ENCODE data around the gene FAM177B. TPM values are rescaled to one million over a fixed set of nuclear protein-coding genes. Genes with fewer than 3 reads are reported as not detected.

FAM177B gene
- total and polyA plus RNA-seq, 4 donors = 0.09 to 0.17 TPM; not detected in 2

DNA sequence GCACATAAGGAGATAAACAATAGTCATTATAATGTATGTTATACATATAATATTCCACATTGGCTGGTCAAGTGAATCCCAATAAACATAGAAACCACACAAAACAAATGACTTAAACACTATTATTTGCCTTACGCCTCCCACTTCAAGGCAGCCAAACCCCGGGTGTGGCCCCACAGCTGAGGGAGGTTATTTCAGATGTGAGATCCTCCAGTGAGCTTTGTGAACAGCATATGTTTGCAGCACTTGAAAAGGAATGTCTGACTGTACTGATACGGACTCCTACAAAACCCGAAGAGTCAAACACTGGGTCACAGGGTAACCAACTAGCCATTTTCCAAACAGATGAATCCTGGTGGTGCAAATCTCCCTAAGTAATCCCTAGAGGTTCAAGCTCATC, 50.7 kb downstream of the FAM177B start:
- no peak for DNase-seq (ENCODE audit: low spot score)

More for the DNA sequence above, 50.7 kb downstream of the FAM177B start:
- WGBS = 92% methylated on average over 4 of the region's 4 CpGs
- H3K36me3 ChIP-seq (ENCODE audit: control insufficient read depth in 4 of 4, insufficient read depth in 3 of 4, low read depth in 1 of 4, low read length in 3 of 4) = no peaks in the 10 kb centered on the region
- H3K27me3 ChIP-seq (ENCODE audit: control insufficient read depth in 4 of 4, insufficient read depth in 4 of 4, low read length in 3 of 4) = no peaks in the 10 kb centered on the region
- no peak for TF ChIP-seq YY1 (IDR thresholded peaks at IDR 0.05)
- TF ChIP-seq SP1 (IDR thresholded peaks at IDR 0.05) = no peak
- no peak for TF ChIP-seq CTCF (IDR thresholded peaks at IDR 0.05; ENCODE audit: low read depth, low read length, missing input control)
- TF ChIP-seq JUND (IDR thresholded peaks at IDR 0.05) = no peak
- no peak for TF ChIP-seq HNF4A (conservative IDR thresholded peaks at IDR 0.05)
- TF ChIP-seq HNF4G (IDR thresholded peaks at IDR 0.05) = no peak
- TF ChIP-seq, protein P1, sequence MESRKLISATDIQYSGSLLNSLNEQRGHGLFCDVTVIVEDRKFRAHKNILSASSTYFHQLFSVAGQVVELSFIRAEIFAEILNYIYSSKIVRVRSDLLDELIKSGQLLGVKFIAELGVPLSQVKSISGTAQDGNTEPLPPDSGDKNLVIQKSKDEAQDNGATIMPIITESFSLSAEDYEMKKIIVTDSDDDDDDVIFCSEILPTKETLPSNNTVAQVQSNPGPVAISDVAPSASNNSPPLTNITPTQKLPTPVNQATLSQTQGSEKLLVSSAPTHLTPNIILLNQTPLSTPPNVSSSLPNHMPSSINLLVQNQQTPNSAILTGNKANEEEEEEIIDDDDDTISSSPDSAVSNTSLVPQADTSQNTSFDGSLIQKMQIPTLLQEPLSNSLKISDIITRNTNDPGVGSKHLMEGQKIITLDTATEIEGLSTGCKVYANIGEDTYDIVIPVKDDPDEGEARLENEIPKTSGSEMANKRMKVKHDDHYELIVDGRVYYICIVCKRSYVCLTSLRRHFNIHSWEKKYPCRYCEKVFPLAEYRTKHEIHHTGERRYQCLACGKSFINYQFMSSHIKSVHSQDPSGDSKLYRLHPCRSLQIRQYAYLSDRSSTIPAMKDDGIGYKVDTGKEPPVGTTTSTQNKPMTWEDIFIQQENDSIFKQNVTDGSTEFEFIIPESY (IDR thresholded peaks at IDR 0.05) = no peak
- TF ChIP-seq TAF1 (conservative IDR thresholded peaks at IDR 0.05) = no peak
- no peak for TF ChIP-seq RXRA (IDR thresholded peaks at IDR 0.05)
- no peak for TF ChIP-seq RAD21 (IDR thresholded peaks at IDR 0.05)
- TF ChIP-seq GABPA (IDR thresholded peaks at IDR 0.05 in 1 of 2, conservative IDR thresholded peaks at IDR 0.05 in 1 of 2) = no peak
- TF ChIP-seq, protein P2, sequence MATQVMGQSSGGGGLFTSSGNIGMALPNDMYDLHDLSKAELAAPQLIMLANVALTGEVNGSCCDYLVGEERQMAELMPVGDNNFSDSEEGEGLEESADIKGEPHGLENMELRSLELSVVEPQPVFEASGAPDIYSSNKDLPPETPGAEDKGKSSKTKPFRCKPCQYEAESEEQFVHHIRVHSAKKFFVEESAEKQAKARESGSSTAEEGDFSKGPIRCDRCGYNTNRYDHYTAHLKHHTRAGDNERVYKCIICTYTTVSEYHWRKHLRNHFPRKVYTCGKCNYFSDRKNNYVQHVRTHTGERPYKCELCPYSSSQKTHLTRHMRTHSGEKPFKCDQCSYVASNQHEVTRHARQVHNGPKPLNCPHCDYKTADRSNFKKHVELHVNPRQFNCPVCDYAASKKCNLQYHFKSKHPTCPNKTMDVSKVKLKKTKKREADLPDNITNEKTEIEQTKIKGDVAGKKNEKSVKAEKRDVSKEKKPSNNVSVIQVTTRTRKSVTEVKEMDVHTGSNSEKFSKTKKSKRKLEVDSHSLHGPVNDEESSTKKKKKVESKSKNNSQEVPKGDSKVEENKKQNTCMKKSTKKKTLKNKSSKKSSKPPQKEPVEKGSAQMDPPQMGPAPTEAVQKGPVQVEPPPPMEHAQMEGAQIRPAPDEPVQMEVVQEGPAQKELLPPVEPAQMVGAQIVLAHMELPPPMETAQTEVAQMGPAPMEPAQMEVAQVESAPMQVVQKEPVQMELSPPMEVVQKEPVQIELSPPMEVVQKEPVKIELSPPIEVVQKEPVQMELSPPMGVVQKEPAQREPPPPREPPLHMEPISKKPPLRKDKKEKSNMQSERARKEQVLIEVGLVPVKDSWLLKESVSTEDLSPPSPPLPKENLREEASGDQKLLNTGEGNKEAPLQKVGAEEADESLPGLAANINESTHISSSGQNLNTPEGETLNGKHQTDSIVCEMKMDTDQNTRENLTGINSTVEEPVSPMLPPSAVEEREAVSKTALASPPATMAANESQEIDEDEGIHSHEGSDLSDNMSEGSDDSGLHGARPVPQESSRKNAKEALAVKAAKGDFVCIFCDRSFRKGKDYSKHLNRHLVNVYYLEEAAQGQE (IDR thresholded peaks at IDR 0.05) = no peak
- TF ChIP-seq, protein P3, sequence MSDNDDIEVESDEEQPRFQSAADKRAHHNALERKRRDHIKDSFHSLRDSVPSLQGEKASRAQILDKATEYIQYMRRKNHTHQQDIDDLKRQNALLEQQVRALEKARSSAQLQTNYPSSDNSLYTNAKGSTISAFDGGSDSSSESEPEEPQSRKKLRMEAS (IDR thresholded peaks at IDR 0.05) = no peak
- TF ChIP-seq EGR1 (IDR thresholded peaks at IDR 0.05; ENCODE audit: low read depth in 2 of 2) = no peak
- TF ChIP-seq ATF3 (IDR thresholded peaks at IDR 0.05) = no peak
- no peak for TF ChIP-seq FOXA2 (IDR thresholded peaks at IDR 0.05)
- TF ChIP-seq FOXA1 (IDR thresholded peaks at IDR 0.05) = no peak
- H3K4me1 ChIP-seq (ENCODE audit: control insufficient read depth in 4 of 4, insufficient read depth in 4 of 4, low read length in 3 of 4) = no peaks in the 10 kb centered on the region
- no peak overlapping the region for H3K4me3 ChIP-seq (ENCODE audit: low read depth in 1 of 3, low read length in 3 of 3)
- H3K9ac ChIP-seq (ENCODE audit: low read depth in 1 of 2, low read length in 2 of 2) = no peak overlapping the region
- no peaks in the 10 kb centered on the region for H3K9me3 ChIP-seq (ENCODE audit: control insufficient read depth in 4 of 4, low read length in 3 of 4)
- H3K27ac ChIP-seq (ENCODE audit: low read depth in 1 of 2, low read length in 2 of 2) = no peak overlapping the region

Data from liver (tissue), 9 donors.